ENCODE data around the gene GAS6. TPM values are rescaled to one million over a fixed set of nuclear protein-coding genes. Genes with fewer than 3 reads are reported as not detected.
A peak's percentile ranks its signal among the peaks of the same experiment; 100 is the strongest.

Gene GAS6
- total and polyA plus RNA-seq, 9 of the 15 experiments (the other 6 are each of a cell fraction or from before 2014, with no cell fraction given) = 0.14 to 9.7 (median 4.7) TPM; not detected in 1

- 52% methylated on average over 19 of the region's 22 CpGs for WGBS (ENCODE audit: insufficient coverage, low coverage, missing lambda C conversion rate)
- Histone ChIP-seq H3K27me3 (ENCODE audit: control insufficient read depth in 2 of 2, insufficient read depth in 2 of 2, low read length in 2 of 2) (no peaks in the 10 kb centered on the region), H3K9ac (ENCODE audit: insufficient read depth in 1 of 2, low read depth in 2 of 2, low read length in 2 of 2) (peak overlapping the region in 1 of 2 experiments; percentile 81; a peak in 2 of 4 replicates), H3K4me2 (ENCODE audit: insufficient read depth, low read length) (peak overlapping the region; percentile 57), H4K20me1 (replicated peaks; ENCODE audit: control insufficient read depth, insufficient read depth, low read length) (no peaks in the 10 kb centered on the region), H3K9me1 (ENCODE audit: control insufficient read depth, insufficient read depth, low read length) (no peaks in the 10 kb centered on the region), H3K4me1 (replicated peaks in 1 of 2; ENCODE audit: control insufficient read depth in 2 of 2, insufficient read depth in 2 of 2, low read length in 2 of 2) (peaks cover 24 to 55% of the 10 kb centered on the region in 2 experiments), H3K4me3 (no peak overlapping the region), H3K79me2 (ENCODE audit: control insufficient read depth, insufficient read depth, low read length) (peaks cover 11% of the 10 kb centered on the region; the same call in 2 of the 3 replicates), H3K9me3 (replicated peaks; ENCODE audit: control insufficient read depth, insufficient read depth, low read depth, low read length) (no peaks in the 10 kb centered on the region), H2AFZ (ENCODE audit: low read depth, low read length) (no peak overlapping the region), H3K36me3 (ENCODE audit: control insufficient read depth, insufficient read depth, low read length) (no peaks in the 10 kb centered on the region), H3K27ac (ENCODE audit: extremely low read depth, low read depth, low read length) (peak overlapping the region; percentile 41; the same call in 2 of the 3 replicates)
- DNase-seq (ENCODE audit: extremely low read depth in 1 of 4, low spot score in 3 of 4) (peak in 1 of 4 experiments; percentile 24), ATAC-seq (peak; percentile 55), FAIRE-seq (no peak)
- no peak for TF ChIP-seq ZBTB11 (CRISPR knock-in tag; IDR thresholded peaks at IDR 0.05)
- TF ChIP-seq NR2C2 (CRISPR knock-in tag; IDR thresholded peaks at IDR 0.05) = no peak
- peak; percentile 60 for TF ChIP-seq NR2C2 (tag; IDR thresholded peaks at IDR 0.05)
- TF ChIP-seq HDGF (IDR thresholded peaks at IDR 0.05) = no peak
- no peak for TF ChIP-seq MYBL2 (IDR thresholded peaks at IDR 0.05; ENCODE audit: low read depth)
- no peak for TF ChIP-seq MYBL2 (CRISPR knock-in tag; IDR thresholded peaks at IDR 0.05; ENCODE audit: borderline replicate concordance)
- no peak; the same call in 1 of the 2 replicates for TF ChIP-seq NR2C1 (IDR thresholded peaks at IDR 0.05)
- 0 out of 2 replicates have a peak, but pooled peaks have one; percentile 14 for TF ChIP-seq NR2C1 (tag; IDR thresholded peaks at IDR 0.05)
- BruUV-seq (replicated peaks) = no TSS peak
- in situ Hi-C loops (cut with MboI) (no loop called here), intact Hi-C loops (cut with micrococcal nuclease) (no loop called here)
- POLR2A ChIA-PET = interaction anchor here (0.6 kb wide), 1 partner anchor 458 kb away, joined by 3 read pairs; no protein-coding TSS in a partner anchor
- CTCF ChIA-PET (ENCODE audit: low intra/inter-chr PET ratio) = no interaction called here
Observed at GRCh38 chr13:113852536-113853517, 11.0 kb downstream of the GAS6 start.

Data from K562 (cell line).